ENCODE measurements around the gene PIGB.
"Not testable (repeated sequence)": the region's sequence is repeated elsewhere in the genome, so short reads cannot be mapped to it uniquely, and the experiment has no call there.

Gene PIGB

DNA sequence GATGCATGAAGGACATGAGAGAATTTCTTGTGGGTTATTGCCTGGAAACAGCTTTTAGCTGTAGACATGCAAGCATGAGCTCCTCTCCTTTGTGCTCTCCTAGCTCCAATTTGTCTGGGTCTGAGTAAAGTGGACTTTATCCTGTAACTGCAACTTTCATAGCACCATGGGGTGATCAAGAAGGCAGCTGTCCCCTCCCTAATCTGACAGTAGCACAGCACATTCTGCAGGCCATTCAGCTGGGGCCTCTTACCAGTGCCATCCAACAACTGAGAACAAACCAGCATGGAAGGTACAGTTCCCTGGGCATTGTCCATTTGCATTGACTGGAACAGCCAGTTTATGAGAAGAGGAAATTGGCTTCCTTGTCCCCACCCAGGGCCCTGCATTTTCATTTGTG, 21.7 kb upstream of the PIGB start:
- no peak for DNase-seq (ENCODE audit: low read depth)

DNA sequence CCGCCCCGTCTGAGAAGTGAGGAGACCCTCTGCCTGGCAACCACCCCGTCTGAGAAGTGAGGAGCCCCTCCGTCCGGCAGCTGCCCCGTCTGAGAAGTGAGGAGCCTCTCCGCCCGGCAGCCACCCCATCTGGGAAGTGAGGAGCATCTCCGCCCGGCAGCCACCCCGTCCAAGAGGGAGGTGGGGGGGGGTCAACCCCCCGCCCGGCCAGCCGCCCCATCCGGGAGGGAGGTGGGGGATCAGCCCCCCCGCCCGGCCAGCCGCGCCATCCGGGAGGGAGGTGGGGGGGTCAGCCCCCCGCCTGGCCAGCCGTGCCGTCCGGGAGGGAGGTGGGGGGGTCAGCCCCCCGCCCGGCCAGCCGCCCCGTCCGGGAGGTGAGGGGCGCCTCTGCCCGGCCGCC, 16.2 kb upstream of the PIGB start:
- DNase-seq (ENCODE audit: low read depth) = not testable (repeated sequence)

GRCh38 chr15:55319537-55320237, 665 bp downstream of the PIGB start:
- DNase-seq (ENCODE audit: low read depth) = no peak

GRCh38 chr15:55320238-55320550, 1.2 kb downstream of the PIGB start:
- no peak for DNase-seq (ENCODE audit: low read depth)

DNA sequence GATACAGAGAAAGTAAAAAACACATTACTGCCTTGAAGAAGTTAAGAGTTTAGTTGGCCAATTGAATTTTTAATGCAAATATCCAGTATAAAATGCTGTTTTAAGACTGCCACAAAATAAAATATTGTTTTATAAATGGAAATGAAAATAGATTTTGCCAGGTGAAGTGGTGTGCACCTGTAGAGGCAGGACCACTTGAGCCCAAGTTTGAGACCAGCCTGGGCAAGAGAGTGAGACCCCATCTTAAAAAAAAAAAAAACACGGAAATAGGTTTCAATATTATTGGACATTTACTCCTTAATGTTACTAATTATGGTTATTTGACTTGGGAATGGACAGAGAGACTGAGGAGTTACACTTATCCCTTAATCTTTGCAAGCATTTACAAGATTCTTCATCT, 1.9 kb downstream of the PIGB start:
- no peak for DNase-seq (ENCODE audit: low read depth)

DNA sequence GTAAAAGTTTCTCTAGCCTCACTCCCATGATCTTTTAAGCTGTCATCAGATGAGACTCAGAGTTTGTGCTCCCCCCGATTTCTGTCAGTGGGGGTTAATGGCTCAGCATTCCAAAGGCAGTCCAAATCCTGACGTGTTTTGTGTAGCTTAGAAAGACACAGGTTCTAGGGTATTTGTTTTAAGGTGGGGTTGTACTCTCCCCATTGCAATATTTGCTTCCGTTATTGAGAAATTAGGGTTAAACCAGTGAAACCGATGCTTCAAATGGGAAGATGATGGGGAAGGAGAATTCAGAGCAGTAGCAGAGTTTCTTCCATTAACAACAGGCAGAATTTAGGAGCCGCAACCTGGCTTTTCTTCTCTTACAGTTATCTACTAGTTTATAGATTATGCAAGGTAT, 3.4 kb downstream of the PIGB start:
- DNase-seq (ENCODE audit: low read depth) = no peak

- no peak for DNase-seq (ENCODE audit: low read depth)
These were observed 8.4 kb downstream of the PIGB start for GRCh38 chr15:55327387-55327786.

DNA sequence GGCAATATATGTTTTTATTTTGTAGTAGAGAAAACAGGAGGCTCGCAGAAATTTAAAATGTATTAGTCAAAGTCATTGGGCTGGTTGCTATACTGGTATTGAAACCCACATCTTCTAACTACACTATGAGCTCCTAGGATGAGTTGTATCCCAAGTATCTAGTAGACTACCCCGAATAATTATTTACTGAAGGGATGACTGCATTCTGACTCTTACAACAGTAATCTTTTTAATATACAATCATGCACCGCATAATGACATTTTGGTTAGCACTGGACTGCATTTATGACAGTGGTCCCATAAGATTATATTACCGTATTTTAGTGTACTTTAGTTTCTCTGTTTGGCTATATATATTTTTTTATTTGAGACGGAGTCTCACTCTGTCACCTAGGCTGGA, 15.3 kb downstream of the PIGB start:
- no peak for DNase-seq (ENCODE audit: low read depth)

DNA sequence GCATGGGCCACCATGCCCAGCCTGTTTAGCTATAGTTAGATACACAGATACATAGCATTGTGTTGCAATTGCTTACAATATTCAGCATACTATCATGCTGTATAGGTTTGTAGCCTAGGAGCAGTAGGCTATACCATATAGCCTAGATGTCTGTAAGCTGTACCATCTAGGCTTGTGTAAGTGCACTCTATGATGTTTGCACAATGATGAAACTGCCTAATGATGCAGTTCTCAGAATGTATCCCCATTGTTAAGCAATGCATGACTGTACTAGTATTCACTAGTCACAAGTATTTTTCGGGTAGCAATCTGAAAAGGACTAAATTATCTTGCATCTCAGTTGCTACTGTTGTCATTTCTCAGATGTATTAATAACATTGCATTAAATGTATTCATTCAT, 16.0 kb downstream of the PIGB start:
- DNase-seq (ENCODE audit: low read depth) = no peak

GRCh38 chr15:55337160-55337559, 18.1 kb downstream of the PIGB start:
- no peak for DNase-seq (ENCODE audit: low read depth)

DNA sequence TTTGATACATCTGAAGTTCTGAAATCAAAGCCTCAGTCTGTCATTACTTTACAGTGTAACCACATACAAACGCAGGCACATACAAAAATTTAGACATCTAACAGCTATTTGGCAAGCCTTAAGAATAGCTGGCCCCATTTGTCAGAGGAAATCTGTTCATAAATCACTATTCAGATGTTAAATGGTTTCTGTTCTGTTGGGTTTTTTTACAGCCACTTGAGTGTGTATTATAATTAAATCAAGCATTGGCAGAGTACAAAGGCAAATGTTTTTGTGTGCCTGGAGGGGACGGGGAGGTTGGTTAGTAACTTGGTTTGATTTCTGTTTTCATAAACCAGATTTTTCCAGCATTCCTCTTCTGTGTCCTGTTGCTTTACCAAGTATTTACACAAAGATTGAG, 24.1 kb downstream of the PIGB start:
- no peak for DNase-seq (ENCODE audit: low read depth)

DNA sequence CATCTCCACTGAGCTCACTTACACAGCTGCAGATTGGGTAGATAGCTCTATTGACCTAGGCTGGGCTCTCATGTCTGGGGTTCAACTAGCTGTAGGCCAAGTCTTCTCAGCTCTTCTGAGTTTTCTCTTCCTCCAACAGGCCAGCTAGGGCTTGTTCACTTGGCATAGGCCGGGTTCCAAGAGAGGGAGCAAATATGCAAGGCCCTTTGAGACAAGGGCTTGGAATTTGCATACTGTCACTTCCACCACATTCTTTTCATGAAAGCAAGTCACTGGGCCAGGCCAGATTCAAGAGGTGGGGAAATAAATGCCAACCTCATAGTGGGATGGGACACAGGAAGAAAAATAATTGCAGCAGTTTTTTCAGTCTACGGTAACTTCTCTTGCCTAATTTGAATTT, 25.2 kb downstream of the PIGB start:
- no peak for DNase-seq (ENCODE audit: low read depth)

DNA sequence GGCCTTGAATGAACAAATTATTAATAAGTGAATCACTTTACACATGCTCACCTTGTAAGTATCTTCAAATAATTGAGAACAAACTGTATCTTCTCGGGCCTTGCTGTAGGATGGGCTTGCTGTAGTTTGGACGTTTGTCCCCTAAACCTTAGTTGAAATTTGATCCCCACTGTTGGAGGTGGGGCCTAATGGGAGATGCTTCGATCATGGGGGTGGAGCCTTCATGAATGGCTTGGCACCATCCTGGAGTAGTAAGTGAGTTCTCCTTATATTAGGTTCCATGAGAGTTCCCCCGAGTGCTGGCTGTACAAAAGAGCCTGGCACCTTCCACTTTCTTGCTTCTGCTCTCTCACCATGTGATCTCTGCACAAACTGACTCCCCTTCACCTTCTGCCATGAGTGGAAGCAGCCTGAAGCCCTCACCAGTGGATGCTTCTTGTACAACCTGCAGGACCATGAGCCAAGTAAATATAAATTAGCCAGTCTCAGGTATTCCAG, 29.3 kb downstream of the PIGB start:
- DNase-seq (ENCODE audit: low read depth) = no peak

GRCh38 chr15:55349282-55349681, 30.3 kb downstream of the PIGB start:
- DNase-seq (ENCODE audit: low read depth) = no peak

- DNase-seq (ENCODE audit: low read depth) = no peak
These were observed 34.0 kb downstream of the PIGB start for GRCh38 chr15:55353025-55353424.

DNA sequence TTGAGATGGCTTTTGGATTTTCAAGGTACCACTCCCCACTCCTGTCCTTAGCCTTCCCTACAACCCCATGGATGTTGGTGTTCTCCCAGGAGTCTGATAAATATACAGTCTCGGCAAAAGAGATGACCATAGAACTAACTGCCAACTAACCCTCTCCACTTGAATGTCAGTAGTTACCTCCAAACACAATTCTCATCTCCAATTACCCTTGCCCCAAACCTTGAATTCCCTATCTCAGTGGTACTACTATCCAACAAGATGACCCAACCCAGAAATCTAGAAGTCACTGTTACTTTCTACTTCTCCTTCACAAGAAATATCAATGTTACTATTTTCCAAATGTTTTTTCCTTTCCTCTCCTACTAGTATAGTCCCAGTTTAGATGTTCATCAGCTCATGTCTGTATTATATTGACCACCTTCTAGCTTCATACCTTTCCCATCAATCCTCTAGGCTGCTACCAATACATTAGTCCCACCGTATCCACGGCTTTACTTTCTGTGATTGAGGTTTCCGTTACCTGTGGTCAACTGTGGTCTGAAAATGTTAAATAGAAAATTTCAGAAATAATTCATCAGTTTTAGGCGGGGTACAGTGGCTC, 38.1 kb downstream of the PIGB start:
- DNase-seq (ENCODE audit: low read depth) = no peak

DNA sequence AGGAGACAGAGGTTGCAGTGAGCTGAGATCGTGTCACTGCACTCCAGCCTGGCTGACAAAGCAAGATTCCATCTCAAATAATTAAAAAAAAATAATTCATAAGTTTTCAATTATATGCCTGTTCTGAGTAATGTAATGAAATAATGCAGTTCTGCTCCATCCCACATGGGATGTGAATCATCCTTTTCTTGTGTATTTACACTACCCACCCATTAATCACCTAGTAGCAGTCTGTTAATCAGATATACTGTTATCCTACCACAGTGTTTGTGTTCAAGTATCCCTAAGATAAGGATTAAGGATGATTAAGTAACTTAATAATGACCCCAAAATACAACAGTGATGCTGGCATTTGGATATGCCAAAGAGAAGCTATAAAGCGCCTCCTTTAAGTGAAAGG, 38.8 kb downstream of the PIGB start:
- no peak for DNase-seq (ENCODE audit: low read depth)

DNA sequence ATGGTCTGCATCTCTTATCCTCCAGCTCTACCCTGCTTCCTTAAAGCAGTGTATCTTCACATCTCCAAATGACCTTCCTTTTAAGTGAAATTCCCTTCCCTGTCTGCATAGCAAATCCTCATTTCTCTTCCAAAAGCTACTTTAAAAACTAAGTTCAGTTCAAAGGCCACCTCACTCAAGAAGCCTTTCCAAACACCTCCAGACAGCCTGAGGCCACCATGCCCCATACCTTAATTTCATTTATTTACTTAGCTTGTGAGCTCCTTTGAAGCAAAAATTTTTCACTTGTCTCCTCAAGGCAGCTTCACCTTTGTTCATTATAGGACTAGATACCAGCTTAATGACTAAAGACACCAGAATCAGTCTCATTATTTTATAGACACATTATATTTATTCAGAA, 39.4 kb downstream of the PIGB start:
- DNase-seq (ENCODE audit: low read depth) = no peak

- no peak for DNase-seq (ENCODE audit: low read depth)
These were observed 41.2 kb downstream of the PIGB start for GRCh38 chr15:55360256-55360655.

- no peak for DNase-seq (ENCODE audit: low read depth)
These were observed 42.0 kb downstream of the PIGB start for GRCh38 chr15:55361048-55361447.

- no peak for DNase-seq (ENCODE audit: low read depth)
These were observed 43.6 kb downstream of the PIGB start for GRCh38 chr15:55362641-55363040.

GRCh38 chr15:55366981-55367380, 48.0 kb downstream of the PIGB start:
- no peak for DNase-seq (ENCODE audit: low read depth)

- no peak for DNase-seq (ENCODE audit: low read depth)
These were observed 53.8 kb downstream of the PIGB start for GRCh38 chr15:55372701-55373440.

DNA sequence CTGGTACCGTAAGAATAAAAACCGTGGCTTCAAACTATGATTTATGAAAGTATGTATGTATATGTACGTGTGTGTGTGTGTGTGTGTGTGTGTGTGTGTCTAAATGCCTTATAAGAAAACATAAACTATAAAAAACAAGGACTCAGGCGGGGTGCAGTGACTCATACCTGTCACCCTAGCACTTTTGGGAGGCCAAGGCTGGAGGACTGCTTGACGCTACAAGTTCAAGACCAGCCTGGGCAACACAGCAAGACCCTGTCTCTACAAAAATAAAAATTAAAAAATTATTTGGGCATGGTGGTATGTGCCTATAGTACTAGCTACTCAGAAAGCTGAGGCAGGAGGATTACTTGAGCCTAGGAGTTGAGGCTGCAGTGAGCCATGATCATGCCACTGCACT, 60.1 kb downstream of the PIGB start:
- no peak for DNase-seq (ENCODE audit: low read depth)

All from HS-27A (cell line).